G401 (cell line): ENCODE measurements around the gene COG5. TPM values are rescaled to one million over a fixed set of nuclear protein-coding genes. Genes with fewer than 3 reads are reported as not detected.

Source experiments
- DNase-seq: peaks from one replicate; pipeline ENCODE4 v3.0.0-alpha.2; 2015; ENCODE audit warnings: low spot score
- in situ Hi-C: cut with HindIII; loops from 2 replicates; pipeline ENCODE4 v1.10.0; 2016; ENCODE audit warnings: low sequenced_read_pairs, mixed read lengths
- total RNA-seq: library from RNA; depleted of rRNA; stranded (reverse); fragments of >200 nt; shearing (Covaris generic); gene quantifications from 2 replicates; pipeline ENCODE4 v1.2.3, GENCODE V29; 2014

COG5 gene
- total RNA-seq, 1 experiment from 2014 or later = 65.3 TPM

GRCh38 chr7:107471292-107472070 is 92.2 kb downstream of the COG5 start:
- peak; percentile 82 for DNase-seq
- in situ Hi-C loops = no loop called here

- in situ Hi-C loops = no loop called here
- DNase-seq = peak; percentile 90
Measured at GRCh38 chr7:107469929-107470328, 93.8 kb downstream of the COG5 start, which contains the start of gene GPR22. Gene GPR22, plus strand, starts transcription at chr7:107470057. Its CDS starts 4,004 bp downstream, at chr7:107474061.

GRCh38 chr7:107468824-107469223 is 94.9 kb downstream of the COG5 start:
- no peak for DNase-seq
- in situ Hi-C loops = no loop called here

- no peak for DNase-seq
- in situ Hi-C loops = no loop called here
Measured at GRCh38 chr7:107467972-107468371, 95.7 kb downstream of the COG5 start.

GRCh38 chr7:107464666-107465226 is 99.0 kb downstream of the COG5 start:
- DNase-seq = peak; percentile 71
- in situ Hi-C loops = no loop called here

GRCh38 chr7:107463139-107464078 is 100.3 kb downstream of the COG5 start:
- DNase-seq = peak; percentile 89
- in situ Hi-C loops = no loop called here

- in situ Hi-C loops = no loop called here
Measured at GRCh38 chr7:107461938-107462533, 101.7 kb downstream of the COG5 start.

GRCh38 chr7:107453388-107453787 is 110.3 kb downstream of the COG5 start:
- in situ Hi-C loops = no loop called here
- no peak for DNase-seq

More at GRCh38 chr7:107461938-107462533, 101.7 kb downstream of the COG5 start:
- DNase-seq = no peak

GRCh38 chr7:107450970-107451369 is 112.8 kb downstream of the COG5 start:
- in situ Hi-C loops = no loop called here
- no peak for DNase-seq

- DNase-seq = no peak
- in situ Hi-C loops = no loop called here
Measured at GRCh38 chr7:107446988-107447387, 116.7 kb downstream of the COG5 start.

- no peak for DNase-seq
- in situ Hi-C loops = no loop called here
Measured at GRCh38 chr7:107446531-107446930, 117.2 kb downstream of the COG5 start.

- in situ Hi-C loops = no loop called here
- DNase-seq = no peak
Measured at GRCh38 chr7:107442678-107443077, 121.0 kb downstream of the COG5 start.

GRCh38 chr7:107441581-107442422 is 121.9 kb downstream of the COG5 start:
- in situ Hi-C loops = no loop called here
- DNase-seq = no peak

GRCh38 chr7:107439025-107439424 is 124.7 kb downstream of the COG5 start:
- in situ Hi-C loops = no loop called here
- DNase-seq = no peak

GRCh38 chr7:107435749-107436148 is 128.0 kb downstream of the COG5 start:
- in situ Hi-C loops = no loop called here
- DNase-seq = no peak

- in situ Hi-C loops = no loop called here
Measured at GRCh38 chr7:107432261-107432660, 131.5 kb downstream of the COG5 start.

GRCh38 chr7:107430057-107430456 is 133.7 kb downstream of the COG5 start:
- in situ Hi-C loops = no loop called here
- no peak for DNase-seq

More at GRCh38 chr7:107432261-107432660, 131.5 kb downstream of the COG5 start:
- DNase-seq = no peak

GRCh38 chr7:107428642-107429041 is 135.1 kb downstream of the COG5 start:
- DNase-seq = no peak
- in situ Hi-C loops = no loop called here
